GM23338 (cell line): ENCODE data around the gene PAGR1. TPM values are rescaled to one million over a fixed set of nuclear protein-coding genes. Genes with fewer than 3 reads are reported as not detected.

ENCODE experiments used
- ATAC-seq: fragments of 200-7000 bp; cut with Tn5 transposase; 3 replicates; pipeline ENCODE4 v1.9.1; 2020
- DNase-seq: peaks from one replicate; pipeline ENCODE4 v3.0.0-alpha.2; 2015; ENCODE audit warnings: low spot score
- H2AFZ ChIP-seq: fragments of 200-600 bp; sonication (generic); 2 replicates; pipeline ENCODE4 v1.8.0; 2016; ENCODE audit warnings: antibody characterized with exemption, mild to moderate bottlenecking, moderate library complexity
- H3F3A ChIP-seq: fragments of 200-600 bp; sonication (generic); replicated peaks from 2 replicates; pipeline ENCODE4 v1.8.0; 2017; ENCODE audit warnings: antibody characterized with exemption, mixed run types, low read depth
- H3K27ac ChIP-seq: fragments of 200-600 bp; sonication (generic); 2 replicates; pipeline ENCODE4 v1.6.1; 2016; ENCODE audit warnings: low read depth
- H3K27me3 ChIP-seq: fragments of 200-600 bp; sonication (generic); 2 replicates; pipeline ENCODE4 v1.8.0; 2016; ENCODE audit warnings: mild to moderate bottlenecking, mixed run types, moderate library complexity; ENCODE audit not compliant: insufficient read depth
- H3K36me3 ChIP-seq: fragments of 200-600 bp; sonication (generic); 2 replicates; pipeline ENCODE4 v1.8.0; 2016; ENCODE audit warnings: mild to moderate bottlenecking; ENCODE audit not compliant: insufficient read depth
- H3K4me1 ChIP-seq: fragments of 200-600 bp; sonication (generic); 2 replicates; pipeline ENCODE4 v1.8.0; 2016; ENCODE audit warnings: mild to moderate bottlenecking, moderate library complexity; ENCODE audit not compliant: insufficient read depth
- H3K4me2 ChIP-seq: fragments of 200-600 bp; sonication (generic); 2 replicates; pipeline ENCODE4 v1.7.1; 2017; ENCODE audit warnings: mixed run types
- H3K4me3 ChIP-seq: fragments of 200-600 bp; sonication (generic); 2 replicates; pipeline ENCODE4 v1.6.1; 2016; ENCODE audit warnings: mixed run types
- H3K79me2 ChIP-seq: fragments of 200-600 bp; sonication (generic); replicated peaks from 2 replicates; pipeline ENCODE4 v1.8.0; 2017; ENCODE audit warnings: mild to moderate bottlenecking; ENCODE audit not compliant: insufficient read depth
- H3K9me2 ChIP-seq: fragments of 200-600 bp; sonication (generic); 2 replicates; pipeline ENCODE4 v1.8.0; 2017; ENCODE audit not compliant: insufficient read depth
- H4K20me1 ChIP-seq: fragments of 200-600 bp; sonication (generic); replicated peaks from 2 replicates; pipeline ENCODE4 v1.8.0; 2017; ENCODE audit warnings: mild to moderate bottlenecking; ENCODE audit not compliant: insufficient read depth
- H3K27ac Mint-ChIP-seq: 2 replicates; pipeline ENCODE4 v1.8.0; 2020; ENCODE audit warnings: inconsistent platforms, mild to moderate bottlenecking, moderate library complexity, mixed read lengths
- H3K27me3 Mint-ChIP-seq: 3 replicates; pipeline ENCODE4 v1.8.0; 2022; ENCODE audit warnings: low read depth, mild to moderate bottlenecking, moderate library complexity, mixed read lengths, inconsistent platforms; ENCODE audit not compliant: insufficient read depth, poor library complexity
- H3K36me3 Mint-ChIP-seq: 3 replicates; pipeline ENCODE4 v1.8.0; 2021; ENCODE audit warnings: low read depth, mild to moderate bottlenecking, inconsistent platforms, moderate library complexity, mixed read lengths
- H3K4me1 Mint-ChIP-seq: 3 replicates; pipeline ENCODE4 v1.8.0; 2020; ENCODE audit warnings: mild to moderate bottlenecking, inconsistent platforms, mixed read lengths
- H3K4me3 Mint-ChIP-seq: 3 replicates; pipeline ENCODE4 v1.8.0; 2021; ENCODE audit warnings: moderate library complexity, mild to moderate bottlenecking, inconsistent platforms, mixed read lengths
- H3K9me3 Mint-ChIP-seq: 3 replicates; pipeline ENCODE4 v1.8.0; 2020; ENCODE audit warnings: moderate library complexity, mild to moderate bottlenecking, inconsistent platforms, mixed read lengths
- CREB1 ChIP-seq: fragments of 250-450 bp; sonication (Bioruptor Pico); IDR thresholded peaks from 2 replicates; pipeline ENCODE4 v1.5.0; 2020; ENCODE audit warnings: low read depth, mild to moderate bottlenecking, moderate library complexity
- ETS1 ChIP-seq: IDR thresholded peaks from 2 replicates; pipeline ENCODE4 v1.6.1; 2016; ENCODE audit warnings: antibody characterized with exemption
- EZH2 ChIP-seq: fragments of 200-600 bp; sonication (generic); IDR thresholded peaks from one replicate; pipeline ENCODE4 v1.8.0; 2017; ENCODE audit warnings: antibody characterized with exemption, mild to moderate bottlenecking, low read depth; ENCODE audit not compliant: unreplicated experiment
- EZH2phosphoT487 ChIP-seq: fragments of 200-600 bp; sonication (generic); IDR thresholded peaks from one replicate; pipeline ENCODE4 v1.8.1; 2018; ENCODE audit warnings: antibody characterized with exemption; ENCODE audit not compliant: unreplicated experiment
- JUNB ChIP-seq: IDR thresholded peaks from one replicate; pipeline ENCODE4 v1.6.1; 2016; ENCODE audit warnings: antibody characterized with exemption; ENCODE audit not compliant: unreplicated experiment
- NANOG ChIP-seq: IDR thresholded peaks from 2 replicates; pipeline ENCODE4 v1.6.1; 2016; ENCODE audit warnings: antibody characterized with exemption, borderline replicate concordance
- POLR2AphosphoS5 ChIP-seq: IDR thresholded peaks from 2 replicates; pipeline ENCODE4 v1.6.1; 2016; ENCODE audit warnings: antibody characterized with exemption, low read depth
- STAT1 ChIP-seq: IDR thresholded peaks from one replicate; pipeline ENCODE4 v1.6.1; 2016; ENCODE audit warnings: antibody characterized with exemption; ENCODE audit not compliant: unreplicated experiment
- ZNF114 ChIP-seq: fragments of 250-450 bp; sonication (Bioruptor Pico); IDR thresholded peaks from 2 replicates; pipeline ENCODE4 v1.5.0; 2020; ENCODE audit warnings: mild to moderate bottlenecking, moderate library complexity
- ZNF331 ChIP-seq: fragments of 250-450 bp; sonication (Bioruptor Pico); IDR thresholded peaks from 2 replicates; pipeline ENCODE4 v1.5.0; 2020; ENCODE audit warnings: low read depth, mild to moderate bottlenecking, moderate library complexity
- ZNF462 ChIP-seq: fragments of 250-450 bp; sonication (Bioruptor Pico); IDR thresholded peaks from 2 replicates; pipeline ENCODE4 v1.5.0; 2020; ENCODE audit warnings: mild to moderate bottlenecking, moderate library complexity
- polyA plus RNA-seq: library from polyadenylated mRNA; unstranded; fragments of >200 nt; fragmentation: Nextera tagmentation; extraction: Ambion mirVana; gene quantifications from 2 replicates; pipeline ENCODE4 v1.2.1, GENCODE V29; 2016
- total RNA-seq: library from RNA; depleted of rRNA; stranded (reverse); fragments of >200 nt; shearing (Covaris generic); gene quantifications from 2 replicates; pipeline ENCODE4 v1.2.3, GENCODE V29; 2014
- TF ChIP-seq, protein P1 (sequence below), 2 experiments: fragments of 200-600 bp in 1 of 2; sonication (generic) in 1 of 2; conservative IDR thresholded peaks; 2 replicates each; pipeline versions ENCODE4 v1.5.1 to v1.6.1; 2016 to 2017; ENCODE audit warnings: antibody characterized with exemption in 2 of 2, low read depth in 2 of 2, mild to moderate bottlenecking in 2 of 2, moderate library complexity in 1 of 2
- TF ChIP-seq, protein P2 (sequence below): IDR thresholded peaks from one replicate; pipeline ENCODE4 v1.6.1; 2018; ENCODE audit warnings: antibody characterized with exemption; ENCODE audit not compliant: unreplicated experiment

PAGR1 gene
- total and polyA plus RNA-seq, 2 experiments from 2014 or later = 67.6 to 78.7 TPM

DNA sequence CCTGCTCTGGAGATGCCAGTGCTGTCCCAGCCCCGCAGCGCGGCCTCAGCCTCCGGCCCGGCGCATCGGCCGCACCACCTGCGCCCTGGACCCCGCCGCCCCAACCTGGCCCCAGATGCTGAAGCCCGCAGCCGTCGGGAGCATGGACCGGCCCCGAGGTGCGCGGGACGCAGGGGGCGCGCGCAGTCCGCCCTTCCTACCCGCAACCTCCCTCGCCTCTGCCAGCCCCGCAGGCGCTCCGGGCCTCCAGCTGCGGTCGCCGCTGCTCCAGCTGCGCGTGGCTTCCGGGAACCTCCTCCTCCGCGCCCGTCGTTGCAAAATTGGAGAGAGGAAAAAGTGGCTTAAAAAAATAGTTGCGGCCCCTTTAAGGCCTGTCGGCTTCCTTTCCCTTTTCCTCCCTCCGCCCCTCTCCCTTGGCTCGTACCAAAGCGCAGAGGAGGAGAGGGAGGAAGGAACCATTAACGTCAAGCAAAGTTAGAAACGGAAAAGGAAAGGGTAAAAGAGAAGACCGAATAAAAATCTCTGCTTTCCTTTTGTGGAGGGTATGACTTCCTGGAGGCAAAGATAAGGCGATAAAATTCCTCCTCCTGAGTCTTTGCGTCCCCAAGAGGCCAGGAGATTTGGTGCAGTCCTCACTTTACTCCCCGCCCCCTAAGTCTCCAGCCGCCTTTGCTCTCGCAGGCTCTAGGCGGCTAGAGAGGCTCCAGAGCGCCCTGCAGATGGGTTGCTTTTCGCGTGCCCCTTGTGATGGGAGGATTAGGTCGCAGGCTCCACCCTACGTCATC, 47.1 kb downstream of the PAGR1 start, which contains the start of gene CDIPT:
Gene CDIPT, minus strand, starts transcription at position 343 of the 785 bp plus-strand sequence. CDS start 369 bp downstream, outside the sequence.
- ATAC-seq (peak; percentile 96), DNase-seq (peak; percentile 99)
- peak within 1 kb of the TSS; percentile 99 for H3K4me2 ChIP-seq
- peaks cover 9% of the 10 kb centered on the region for H3K4me1 ChIP-seq
- no peaks in the 10 kb centered on the region for H3K9me2 ChIP-seq
- peak within 1 kb of the TSS; percentile 99 for H3K4me3 Mint-ChIP-seq
- H2AFZ ChIP-seq = peak within 1 kb of the TSS; percentile 40
- peak within 1 kb of the TSS; percentile 100 for H3K27ac Mint-ChIP-seq
- peak; percentile 35; the same call in 1 of the 2 replicates for TF ChIP-seq ETS1
- TF ChIP-seq NANOG = no peak
- no peak for TF ChIP-seq ZNF462
- TF ChIP-seq EZH2 = no peak
- no peak for TF ChIP-seq JUNB
- peak; percentile 70 for TF ChIP-seq POLR2AphosphoS5
- TF ChIP-seq, protein P1, sequence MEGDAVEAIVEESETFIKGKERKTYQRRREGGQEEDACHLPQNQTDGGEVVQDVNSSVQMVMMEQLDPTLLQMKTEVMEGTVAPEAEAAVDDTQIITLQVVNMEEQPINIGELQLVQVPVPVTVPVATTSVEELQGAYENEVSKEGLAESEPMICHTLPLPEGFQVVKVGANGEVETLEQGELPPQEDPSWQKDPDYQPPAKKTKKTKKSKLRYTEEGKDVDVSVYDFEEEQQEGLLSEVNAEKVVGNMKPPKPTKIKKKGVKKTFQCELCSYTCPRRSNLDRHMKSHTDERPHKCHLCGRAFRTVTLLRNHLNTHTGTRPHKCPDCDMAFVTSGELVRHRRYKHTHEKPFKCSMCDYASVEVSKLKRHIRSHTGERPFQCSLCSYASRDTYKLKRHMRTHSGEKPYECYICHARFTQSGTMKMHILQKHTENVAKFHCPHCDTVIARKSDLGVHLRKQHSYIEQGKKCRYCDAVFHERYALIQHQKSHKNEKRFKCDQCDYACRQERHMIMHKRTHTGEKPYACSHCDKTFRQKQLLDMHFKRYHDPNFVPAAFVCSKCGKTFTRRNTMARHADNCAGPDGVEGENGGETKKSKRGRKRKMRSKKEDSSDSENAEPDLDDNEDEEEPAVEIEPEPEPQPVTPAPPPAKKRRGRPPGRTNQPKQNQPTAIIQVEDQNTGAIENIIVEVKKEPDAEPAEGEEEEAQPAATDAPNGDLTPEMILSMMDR (conservative IDR thresholded peaks at IDR 0.05; ENCODE audit: low read depth in 2 of 2) = peak; percentile 64 to 82
- no peak for TF ChIP-seq ZNF331 (CRISPR knock-in tag)
- TF ChIP-seq ZNF114 = no peak
- TF ChIP-seq, protein P2, sequence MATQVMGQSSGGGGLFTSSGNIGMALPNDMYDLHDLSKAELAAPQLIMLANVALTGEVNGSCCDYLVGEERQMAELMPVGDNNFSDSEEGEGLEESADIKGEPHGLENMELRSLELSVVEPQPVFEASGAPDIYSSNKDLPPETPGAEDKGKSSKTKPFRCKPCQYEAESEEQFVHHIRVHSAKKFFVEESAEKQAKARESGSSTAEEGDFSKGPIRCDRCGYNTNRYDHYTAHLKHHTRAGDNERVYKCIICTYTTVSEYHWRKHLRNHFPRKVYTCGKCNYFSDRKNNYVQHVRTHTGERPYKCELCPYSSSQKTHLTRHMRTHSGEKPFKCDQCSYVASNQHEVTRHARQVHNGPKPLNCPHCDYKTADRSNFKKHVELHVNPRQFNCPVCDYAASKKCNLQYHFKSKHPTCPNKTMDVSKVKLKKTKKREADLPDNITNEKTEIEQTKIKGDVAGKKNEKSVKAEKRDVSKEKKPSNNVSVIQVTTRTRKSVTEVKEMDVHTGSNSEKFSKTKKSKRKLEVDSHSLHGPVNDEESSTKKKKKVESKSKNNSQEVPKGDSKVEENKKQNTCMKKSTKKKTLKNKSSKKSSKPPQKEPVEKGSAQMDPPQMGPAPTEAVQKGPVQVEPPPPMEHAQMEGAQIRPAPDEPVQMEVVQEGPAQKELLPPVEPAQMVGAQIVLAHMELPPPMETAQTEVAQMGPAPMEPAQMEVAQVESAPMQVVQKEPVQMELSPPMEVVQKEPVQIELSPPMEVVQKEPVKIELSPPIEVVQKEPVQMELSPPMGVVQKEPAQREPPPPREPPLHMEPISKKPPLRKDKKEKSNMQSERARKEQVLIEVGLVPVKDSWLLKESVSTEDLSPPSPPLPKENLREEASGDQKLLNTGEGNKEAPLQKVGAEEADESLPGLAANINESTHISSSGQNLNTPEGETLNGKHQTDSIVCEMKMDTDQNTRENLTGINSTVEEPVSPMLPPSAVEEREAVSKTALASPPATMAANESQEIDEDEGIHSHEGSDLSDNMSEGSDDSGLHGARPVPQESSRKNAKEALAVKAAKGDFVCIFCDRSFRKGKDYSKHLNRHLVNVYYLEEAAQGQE = peak; percentile 13
- TF ChIP-seq CREB1 (CRISPR knock-in tag) = peak; percentile 93
- no peak for TF ChIP-seq STAT1
- no peak for TF ChIP-seq EZH2phosphoT487
- peaks cover 4% of the 10 kb centered on the region; the same call in 1 of the 2 replicates for H3K36me3 ChIP-seq
- no peaks in the 10 kb centered on the region; the same call in 1 of the 2 replicates for H4K20me1 ChIP-seq
- H3K27ac ChIP-seq = peak within 1 kb of the TSS; percentile 93
- H3K4me3 ChIP-seq = peak within 1 kb of the TSS; percentile 96
- 0 out of 2 replicates have a peak, but pooled peaks cover 3% of the 10 kb centered on the region for H3F3A ChIP-seq
- peaks cover 25% of the 10 kb centered on the region for H3K36me3 Mint-ChIP-seq
- H3K27me3 Mint-ChIP-seq = peaks cover 20% of the 10 kb centered on the region
- peaks cover 13% of the 10 kb centered on the region for H3K79me2 ChIP-seq
- peaks cover 10% of the 10 kb centered on the region for H3K4me1 Mint-ChIP-seq
- H3K27me3 ChIP-seq = no peaks in the 10 kb centered on the region
- no peaks in the 10 kb centered on the region for H3K9me3 Mint-ChIP-seq
